GM12872 (cell line): ENCODE measurements around the gene JMJD1C.

Experiments
- TF ChIP-seq, protein P1 (sequence below): IDR thresholded peaks from 3 replicates; pipeline ENCODE4 v1.5.1; 2011; ENCODE audit warnings: low read depth, mild to moderate bottlenecking, low read length, moderate library complexity; ENCODE audit not compliant: insufficient read depth

JMJD1C gene

GRCh38 chr10:63119041-63119440 lies 346.7 kb downstream of the JMJD1C start:
- TF ChIP-seq, protein P1, sequence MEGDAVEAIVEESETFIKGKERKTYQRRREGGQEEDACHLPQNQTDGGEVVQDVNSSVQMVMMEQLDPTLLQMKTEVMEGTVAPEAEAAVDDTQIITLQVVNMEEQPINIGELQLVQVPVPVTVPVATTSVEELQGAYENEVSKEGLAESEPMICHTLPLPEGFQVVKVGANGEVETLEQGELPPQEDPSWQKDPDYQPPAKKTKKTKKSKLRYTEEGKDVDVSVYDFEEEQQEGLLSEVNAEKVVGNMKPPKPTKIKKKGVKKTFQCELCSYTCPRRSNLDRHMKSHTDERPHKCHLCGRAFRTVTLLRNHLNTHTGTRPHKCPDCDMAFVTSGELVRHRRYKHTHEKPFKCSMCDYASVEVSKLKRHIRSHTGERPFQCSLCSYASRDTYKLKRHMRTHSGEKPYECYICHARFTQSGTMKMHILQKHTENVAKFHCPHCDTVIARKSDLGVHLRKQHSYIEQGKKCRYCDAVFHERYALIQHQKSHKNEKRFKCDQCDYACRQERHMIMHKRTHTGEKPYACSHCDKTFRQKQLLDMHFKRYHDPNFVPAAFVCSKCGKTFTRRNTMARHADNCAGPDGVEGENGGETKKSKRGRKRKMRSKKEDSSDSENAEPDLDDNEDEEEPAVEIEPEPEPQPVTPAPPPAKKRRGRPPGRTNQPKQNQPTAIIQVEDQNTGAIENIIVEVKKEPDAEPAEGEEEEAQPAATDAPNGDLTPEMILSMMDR, result no peak
